OCI-LY7 (cell line): Measurements from ENCODE around the gene PRIM2. TPM values are rescaled to one million over a fixed set of nuclear protein-coding genes. Genes with fewer than 3 reads are reported as not detected.
"Not testable (repeated sequence)": the region's sequence is repeated elsewhere in the genome, so short reads cannot be mapped to it uniquely, and the experiment has no call there.

Experiments
- BruUV-seq: library from RNA; stranded (reverse); fragments of 400-500 nt; replicated peaks from 2 replicates; lab custom pipeline; 2021; lab: Mats Ljungman, UMichigan
- CTCF ChIA-PET: fragments of 300-600 bp; sonication (Branson Sonifier 250); formaldehyde crosslinking; loops from one replicate; lab custom pipeline; 2022; ENCODE audit warnings: antibody characterized with exemption; ENCODE audit not compliant: unreplicated experiment; lab: Charles Lee
- POLR2A ChIA-PET: fragments of 300-600 bp; sonication (Branson Sonifier 250); formaldehyde crosslinking; loops from one replicate; lab custom pipeline; 2022; ENCODE audit warnings: antibody characterized with exemption; lab: Charles Lee
- DNase-seq: peaks from one replicate; pipeline ENCODE4 v3.0.0-alpha.2; 2015; ENCODE audit warnings: low spot score
- H2AFZ ChIP-seq: fragments of 200-600 bp; sonication (generic), shearing (Covaris generic); 2 replicates; pipeline ENCODE4 v1.6.1; 2014; ENCODE audit warnings: mild to moderate bottlenecking, antibody characterized with exemption, low read length, moderate library complexity
- H3K27ac ChIP-seq: fragments of 200-600 bp; sonication (generic); 2 replicates; pipeline ENCODE4 v1.5.1; 2014; ENCODE audit warnings: mixed run types, low read depth, mild to moderate bottlenecking, moderate library complexity, low read length, inconsistent platforms; ENCODE audit not compliant: poor library complexity, severe bottlenecking
- H3K36me3 ChIP-seq: fragments of 200-600 bp; sonication (generic); 2 replicates; pipeline ENCODE4 v1.6.1; 2014; ENCODE audit warnings: mild to moderate bottlenecking, antibody characterized with exemption, low read length, moderate library complexity, mixed read lengths; ENCODE audit not compliant: insufficient read depth
- H3K4me1 ChIP-seq: fragments of 200-600 bp; sonication (generic); 2 replicates; pipeline ENCODE4 v1.5.1; 2014; ENCODE audit warnings: mild to moderate bottlenecking, low read length; ENCODE audit not compliant: insufficient read depth, poor library complexity, severe bottlenecking
- H3K4me2 ChIP-seq: fragments of 200-600 bp; sonication (generic); 2 replicates; pipeline ENCODE4 v1.6.1; 2014; ENCODE audit warnings: mild to moderate bottlenecking, low read length
- H3K4me3 ChIP-seq: fragments of 200-600 bp; sonication (generic); 2 replicates; pipeline ENCODE4 v1.5.1; 2014; ENCODE audit warnings: mild to moderate bottlenecking, low read depth, low read length; ENCODE audit not compliant: poor library complexity, severe bottlenecking
- H3K79me2 ChIP-seq: fragments of 200-600 bp; sonication (generic); 2 replicates; pipeline ENCODE4 v1.6.1; 2016; ENCODE audit warnings: low read depth, mild to moderate bottlenecking, low read length, moderate library complexity, mixed read lengths; ENCODE audit not compliant: insufficient read depth
- H3K9me2 ChIP-seq: fragments of 200-600 bp; sonication (generic); 2 replicates; pipeline ENCODE4 v1.6.1; 2016; ENCODE audit warnings: mild to moderate bottlenecking, low read length, mixed read lengths; ENCODE audit not compliant: insufficient read depth
- H3K9me3 ChIP-seq: fragments of 200-600 bp; sonication (generic); 2 replicates; pipeline ENCODE4 v1.6.1; 2014; ENCODE audit warnings: mild to moderate bottlenecking, mixed run types, low read length, mixed read lengths
- H4K20me1 ChIP-seq: fragments of 200-600 bp; sonication (generic); 2 replicates; pipeline ENCODE4 v1.6.1; 2014; ENCODE audit warnings: mild to moderate bottlenecking, antibody characterized with exemption, low read length, moderate library complexity, mixed read lengths; ENCODE audit not compliant: insufficient read depth
- CTCF ChIP-seq: fragments of 200-600 bp; sonication (generic); conservative IDR thresholded peaks from 2 replicates; pipeline ENCODE4 v1.5.1; 2014; ENCODE audit warnings: mild to moderate bottlenecking, antibody characterized with exemption, low read length, moderate library complexity, mixed read lengths
- EZH2phosphoT487 ChIP-seq: fragments of 200-600 bp; sonication (generic); IDR thresholded peaks from 2 replicates; pipeline ENCODE4 v1.6.1; 2018; ENCODE audit warnings: low read depth, borderline replicate concordance, mild to moderate bottlenecking, mixed run types, antibody characterized with exemption, low read length, moderate library complexity, mixed read lengths
- intact Hi-C: fragments of 100-400 bp; cut with micrococcal nuclease; formaldehyde crosslinking; loops from one replicate; pipeline ENCODE4 v1.10.0; 2022; ENCODE audit not compliant: unreplicated experiment
- total RNA-seq, 2 experiments: library from RNA; depleted of rRNA in 1 of 2; stranded (reverse); fragments of >200 nt in 1 of 2; shearing (Covaris generic) in 1 of 2; gene quantifications; 2 replicates each; pipeline ENCODE4 v1.2.3, GENCODE V29; 2014 to 2022

Gene PRIM2
- total RNA-seq, 2 experiments from 2014 or later = 28.6 to 41.4 TPM

DNA sequence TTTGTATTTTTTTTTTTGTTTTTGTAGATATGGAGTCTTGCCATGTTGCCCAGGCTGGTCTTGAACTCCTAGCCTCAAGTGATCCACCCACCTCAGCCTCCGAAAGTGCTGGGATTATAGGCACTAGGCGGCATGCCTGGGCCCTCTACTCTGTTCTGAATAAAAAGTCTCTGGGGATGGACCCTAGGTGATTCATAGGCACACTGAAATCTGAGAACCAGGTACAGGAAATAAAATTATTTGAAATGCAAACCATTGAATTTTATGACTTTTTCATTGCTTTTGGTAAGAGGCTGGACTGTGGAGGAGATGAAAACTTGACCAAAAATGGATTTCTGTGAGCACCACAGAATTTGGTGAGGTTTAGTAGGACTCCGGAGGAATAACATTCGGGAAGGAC lies 117.5 kb downstream of the PRIM2 start:
- no peaks in the 10 kb centered on the region for H3K9me2 ChIP-seq
- H3K9me3 ChIP-seq = no peaks in the 10 kb centered on the region
- ChIA-PET CTCF (no interaction called here), POLR2A (interaction anchor here (0.7 to 1.2 kb wide), 3 partner anchors 9 to 270 kb away, joined by 3 to 4 read pairs (median 4); no protein-coding TSS in a partner anchor)
- no peak for DNase-seq
- no peak for TF ChIP-seq CTCF
- TF ChIP-seq EZH2phosphoT487 = no peak
- H3K4me2 ChIP-seq = no peak overlapping the region
- H3K36me3 ChIP-seq = 0 out of 2 replicates have a peak, but pooled peaks cover 5% of the 10 kb centered on the region
- no peaks in the 10 kb centered on the region for H3K79me2 ChIP-seq
- H3K4me3 ChIP-seq = no peak overlapping the region
- intact Hi-C loops = no loop called here
- peaks cover 21% of the 10 kb centered on the region for H3K4me1 ChIP-seq
- H4K20me1 ChIP-seq = no peaks in the 10 kb centered on the region
- H3K27ac ChIP-seq = no peak overlapping the region
- H2AFZ ChIP-seq = no peak overlapping the region
- no TSS peak for BruUV-seq

DNA sequence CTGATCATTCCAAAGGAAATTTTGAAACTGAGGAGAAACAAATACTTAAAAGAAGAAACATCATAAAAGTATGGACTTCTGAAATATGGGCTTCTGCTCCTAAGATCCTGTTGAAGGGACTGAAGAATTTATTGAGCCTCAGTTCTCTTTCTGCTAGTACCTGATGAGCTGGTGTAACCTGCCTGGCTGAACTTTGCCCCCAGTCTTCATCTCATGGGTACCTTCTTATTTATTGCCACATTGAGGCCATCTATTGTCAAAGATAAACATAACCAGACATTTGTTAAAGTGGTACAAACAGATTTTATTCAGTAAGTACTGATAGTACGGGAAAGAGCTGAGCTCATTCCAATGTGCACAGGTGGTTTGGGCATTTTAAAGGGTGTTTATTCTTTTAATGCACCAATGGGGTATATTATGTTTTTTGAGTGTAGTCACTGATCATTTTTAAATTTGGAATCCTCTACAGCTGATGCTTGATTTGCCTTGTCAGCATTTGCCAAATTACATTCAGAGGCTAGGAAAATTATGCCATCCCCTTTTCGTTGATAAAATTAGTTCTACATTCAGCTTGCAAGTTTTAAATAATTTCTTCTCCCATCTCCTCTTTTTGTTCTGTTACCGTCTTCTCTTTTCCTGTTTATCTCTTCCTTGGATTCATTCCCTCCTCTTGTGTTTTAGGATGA lies 118.2 kb downstream of the PRIM2 start:
- POLR2A ChIA-PET = interaction anchor here (0.7 to 0.9 kb wide), 2 partner anchors 14 to 193 kb away, joined by 3 read pairs; no protein-coding TSS in a partner anchor
- Histone ChIP-seq H3K27ac (no peak overlapping the region), H3K4me2 (no peak overlapping the region), H3K9me2 (no peaks in the 10 kb centered on the region), H3K9me3 (no peaks in the 10 kb centered on the region), H3K79me2 (no peaks in the 10 kb centered on the region), H2AFZ (no peak overlapping the region), H3K4me3 (no peak overlapping the region), H3K36me3 (0 out of 2 replicates have a peak, but pooled peaks cover 5% of the 10 kb centered on the region), H4K20me1 (no peaks in the 10 kb centered on the region), H3K4me1 (peaks cover 21% of the 10 kb centered on the region)
- CTCF ChIA-PET = no interaction called here
- TF ChIP-seq EZH2phosphoT487 (no peak), CTCF (no peak)
- no peak for DNase-seq
- no TSS peak for BruUV-seq
- intact Hi-C loops = no loop called here

- H3K27ac ChIP-seq, DNase-seq, H3K9me2 ChIP-seq, intact Hi-C loops, H3K4me3 ChIP-seq, POLR2A ChIA-PET, H3K4me1 ChIP-seq, CTCF ChIA-PET, H3K36me3 ChIP-seq, H4K20me1 ChIP-seq, H3K4me2 ChIP-seq, H3K79me2 ChIP-seq, BruUV-seq, H3K9me3 ChIP-seq, H2AFZ ChIP-seq: not testable (repeated sequence)
Measured at GRCh38 chr6:57440735-57441134, 123.3 kb downstream of the PRIM2 start.

GRCh38 chr6:57442133-57442532 lies 124.7 kb downstream of the PRIM2 start:
- H2AFZ ChIP-seq, intact Hi-C loops, H3K9me2 ChIP-seq, H3K9me3 ChIP-seq, POLR2A ChIA-PET, H3K79me2 ChIP-seq, CTCF ChIA-PET, H3K4me2 ChIP-seq, H3K27ac ChIP-seq, H3K4me1 ChIP-seq, H4K20me1 ChIP-seq, H3K36me3 ChIP-seq, DNase-seq, H3K4me3 ChIP-seq, BruUV-seq: not testable (repeated sequence)

- H3K4me3 ChIP-seq, POLR2A ChIA-PET, H3K36me3 ChIP-seq, H3K27ac ChIP-seq, H3K79me2 ChIP-seq, H3K4me2 ChIP-seq, H3K9me3 ChIP-seq, H3K9me2 ChIP-seq, H3K4me1 ChIP-seq, H4K20me1 ChIP-seq, BruUV-seq, DNase-seq, intact Hi-C loops, H2AFZ ChIP-seq, CTCF ChIA-PET: not testable (repeated sequence)
Measured at GRCh38 chr6:57443181-57443580, 125.8 kb downstream of the PRIM2 start.
